H1 (cell line): ENCODE measurements around the gene SAT2. TPM values are rescaled to one million over a fixed set of nuclear protein-coding genes. Genes with fewer than 3 reads are reported as not detected.

ENCODE experiments used
- CTCF ChIA-PET: fragments of 300-600 bp; sonication (Branson Sonifier 250); formaldehyde crosslinking; loops from one replicate; lab custom pipeline; 2021; ENCODE audit not compliant: partially characterized antibody; lab: Charles Lee
- POLR2A ChIA-PET: fragments of 300-600 bp; sonication (Branson Sonifier 250); formaldehyde crosslinking; loops from one replicate; lab custom pipeline; 2021; ENCODE audit warnings: inconsistent platforms; ENCODE audit not compliant: partially characterized antibody; lab: Charles Lee
- DNase-seq, 2 experiments: peaks; one replicate each; pipeline versions ENCODE4 v3.0.0 to v3.0.0-alpha.2; 2010 to 2022; ENCODE audit warnings: low spot score in 2 of 2, low read depth in 1 of 2, mixed read lengths in 1 of 2
- FAIRE-seq: peaks from 2 replicates; lab custom pipeline; 2011; peaks lifted over from hg19 to GRCh38; lab: Jason Lieb, UNC
- H2AFZ ChIP-seq: 2 replicates; pipeline ENCODE4 v1.8.1; 2012; ENCODE audit warnings: low read length, inconsistent platforms
- H2AK5ac ChIP-seq: 2 replicates; pipeline ENCODE4 v1.6.1; 2013; ENCODE audit warnings: low read depth, low read length
- H2BK120ac ChIP-seq: replicated peaks from 2 replicates; pipeline ENCODE3; 2013; ENCODE audit warnings: low read depth, low read length, inconsistent platforms
- H2BK12ac ChIP-seq: 2 replicates; pipeline ENCODE4 v1.6.1; 2013; ENCODE audit warnings: low read depth, low read length
- H2BK15ac ChIP-seq: 2 replicates; pipeline ENCODE4 v1.6.1; 2013; ENCODE audit warnings: low read length
- H2BK20ac ChIP-seq: 2 replicates; pipeline ENCODE4 v1.6.1; 2013; ENCODE audit warnings: low read length
- H2BK5ac ChIP-seq: 2 replicates; pipeline ENCODE4 v1.6.1; 2013; ENCODE audit warnings: low read depth, low read length
- H3K14ac ChIP-seq: 2 replicates; pipeline ENCODE4 v1.6.1; 2013; ENCODE audit warnings: inconsistent platforms; ENCODE audit not compliant: insufficient read length
- H3K18ac ChIP-seq: 2 replicates; pipeline ENCODE4 v1.6.1; 2013; ENCODE audit warnings: low read length; ENCODE audit errors: extremely low read depth
- H3K23ac ChIP-seq: 2 replicates; pipeline ENCODE4 v1.6.1; 2013; ENCODE audit warnings: inconsistent platforms; ENCODE audit not compliant: insufficient read length
- H3K23me2 ChIP-seq: 2 replicates; pipeline ENCODE4 v1.6.1; 2013; ENCODE audit warnings: low read depth, low read length
- H3K27ac ChIP-seq: 2 replicates; pipeline ENCODE4 v1.6.1; 2011; ENCODE audit warnings: low read depth, low read length, inconsistent platforms
- H3K27me3 ChIP-seq, 4 experiments: replicated peaks in 1 of 4; 1 replicate in 1 of 4; 2 replicates in 3 of 4; pipeline versions ENCODE4 v1.6.1 to v1.8.1; 2011 to 2013; ENCODE audit warnings: low read length in 3 of 4, mild to moderate bottlenecking in 3 of 4, inconsistent platforms in 2 of 4, mixed read lengths in 2 of 4, moderate library complexity in 1 of 4; ENCODE audit not compliant: control insufficient read depth in 3 of 4, insufficient read depth in 3 of 4; ENCODE audit errors: extremely low read depth in 1 of 4
- H3K36me3 ChIP-seq, 4 experiments: 2 replicates each; pipeline versions ENCODE4 v1.6.1 to v1.8.1; 2011 to 2013; ENCODE audit warnings: mild to moderate bottlenecking in 4 of 4, low read length in 3 of 4, moderate library complexity in 2 of 4, control low read depth in 1 of 4, inconsistent platforms in 1 of 4; ENCODE audit not compliant: insufficient read depth in 4 of 4, control insufficient read depth in 2 of 4
- H3K4ac ChIP-seq: replicated peaks from 2 replicates; pipeline ENCODE3; 2013; ENCODE audit warnings: low read length, low read depth, mixed read lengths, inconsistent platforms; ENCODE audit not compliant: insufficient read length
- H3K4me1 ChIP-seq, 4 experiments: replicated peaks in 1 of 4; 1 replicate in 1 of 4; 2 replicates in 3 of 4; pipeline versions ENCODE4 v1.6.1 to v1.8.1; 2011 to 2013; ENCODE audit warnings: low read length in 3 of 4, inconsistent platforms in 2 of 4, mixed read lengths in 1 of 4; ENCODE audit not compliant: insufficient read depth in 4 of 4, control insufficient read depth in 3 of 4
- H3K4me2 ChIP-seq, 2 experiments: 2 replicates each; pipeline versions ENCODE4 v1.6.1 to v1.8.1; 2011 to 2013; ENCODE audit warnings: low read depth in 2 of 2, low read length in 2 of 2, control low read depth in 1 of 2, inconsistent platforms in 1 of 2, mild to moderate bottlenecking in 1 of 2; ENCODE audit not compliant: insufficient read depth in 1 of 2
- H3K4me3 ChIP-seq, 4 experiments: fragments of 200-600, 300-600 bp in 1 of 4; sonication (generic), shearing (Covaris generic), sonication (Bioruptor Twin) in 1 of 4; 2 replicates each; pipeline versions ENCODE4 v1.5.1 to v1.8.1; 2011 to 2016; ENCODE audit warnings: low read length in 4 of 4, low read depth in 3 of 4, control low read depth in 2 of 4, inconsistent platforms in 2 of 4, mild to moderate bottlenecking in 2 of 4, mixed read lengths in 1 of 4, moderate library complexity in 1 of 4; ENCODE audit not compliant: insufficient read depth in 2 of 4; ENCODE audit errors: extremely low read depth in 1 of 4
- H3K56ac ChIP-seq: replicated peaks from 2 replicates; pipeline ENCODE3; 2013; ENCODE audit warnings: low read depth, mild to moderate bottlenecking, mixed read lengths, low read length, inconsistent platforms; ENCODE audit not compliant: insufficient read length
- H3K79me1 ChIP-seq: 2 replicates; pipeline ENCODE4 v1.6.1; 2013; ENCODE audit warnings: low read depth, low read length, control low read depth
- H3K79me2 ChIP-seq, 2 experiments: 2 replicates each; pipeline versions ENCODE4 v1.6.1 to v1.8.1; 2012 to 2013; ENCODE audit warnings: low read length in 2 of 2, mild to moderate bottlenecking in 2 of 2, inconsistent platforms in 1 of 2; ENCODE audit not compliant: insufficient read depth in 2 of 2, control insufficient read depth in 1 of 2
- H3K9ac ChIP-seq, 4 experiments: replicated peaks in 1 of 4; 1 replicate in 1 of 4; 2 replicates in 3 of 4; pipeline versions ENCODE4 v1.6.1 to v1.8.1; 2011 to 2013; ENCODE audit warnings: low read depth in 3 of 4, low read length in 3 of 4, control low read depth in 2 of 4, mild to moderate bottlenecking in 2 of 4, moderate library complexity in 2 of 4, inconsistent platforms in 1 of 4; ENCODE audit errors: extremely low read depth in 1 of 4
- H3K9me3 ChIP-seq, 2 experiments: 2 replicates each; pipeline versions ENCODE4 v1.6.1 to v1.8.1; 2012 to 2013; ENCODE audit warnings: mild to moderate bottlenecking in 2 of 2, moderate library complexity in 2 of 2, control low read depth in 1 of 2, inconsistent platforms in 1 of 2, low read depth in 1 of 2, low read length in 1 of 2, mixed read lengths in 1 of 2; ENCODE audit not compliant: insufficient read depth in 2 of 2
- H4K20me1 ChIP-seq, 2 experiments: replicated peaks in 1 of 2; 2 replicates each; pipeline versions ENCODE3 to v1.8.1; 2011 to 2013; ENCODE audit warnings: inconsistent platforms in 2 of 2, low read length in 2 of 2, mild to moderate bottlenecking in 1 of 2; ENCODE audit not compliant: insufficient read depth in 2 of 2, control insufficient read depth in 1 of 2
- H4K5ac ChIP-seq: 2 replicates; pipeline ENCODE4 v1.6.1; 2013; ENCODE audit warnings: low read length, low read depth, mixed read lengths, inconsistent platforms; ENCODE audit not compliant: insufficient read length
- H4K8ac ChIP-seq: 2 replicates; pipeline ENCODE4 v1.8.0; 2013; ENCODE audit warnings: mild to moderate bottlenecking, moderate library complexity, low read length, inconsistent platforms; ENCODE audit not compliant: insufficient read depth; ENCODE audit errors: extremely low read depth
- H4K91ac ChIP-seq: replicated peaks from 2 replicates; pipeline ENCODE3; 2013; ENCODE audit warnings: low read length, mixed read lengths, inconsistent platforms; ENCODE audit not compliant: insufficient read length
- ATF2 ChIP-seq: IDR thresholded peaks from 2 replicates; pipeline ENCODE4 v1.6.1; 2012; ENCODE audit warnings: low read length, inconsistent platforms
- CHD2 ChIP-seq: IDR thresholded peaks from 2 replicates; pipeline ENCODE4 v1.6.1; 2012; ENCODE audit warnings: low read length, improper control_type of control experiment
- EZH2 ChIP-seq: fragments of 200-600 bp; sonication (generic); IDR thresholded peaks from 2 replicates; pipeline ENCODE4 v1.7.1; 2012; ENCODE audit warnings: low read depth, mild to moderate bottlenecking, moderate library complexity, low read length, inconsistent platforms; ENCODE audit not compliant: severe bottlenecking
- HDAC6 ChIP-seq: IDR thresholded peaks from one replicate; pipeline ENCODE4 v1.7.1; 2012; ENCODE audit warnings: low read depth, mild to moderate bottlenecking, inconsistent platforms, low read length, moderate library complexity
- KDM5A ChIP-seq: fragments of 200-600 bp; IDR thresholded peaks from 2 replicates; pipeline ENCODE4 v1.7.1; 2012; ENCODE audit warnings: mild to moderate bottlenecking, low read length, inconsistent platforms, mixed read lengths
- POLR2A ChIP-seq, 2 experiments: IDR thresholded peaks; 1 replicate in 1 of 2; 2 replicates in 1 of 2; pipeline ENCODE4 v1.6.1; 2011; ENCODE audit warnings: low read depth in 2 of 2, low read length in 2 of 2, mild to moderate bottlenecking in 2 of 2; ENCODE audit errors: control extremely low read depth in 1 of 2
- POLR2AphosphoS5 ChIP-seq: IDR thresholded peaks from 2 replicates; pipeline ENCODE4 v1.6.1; 2011; ENCODE audit warnings: low read depth, low read length
- SP1 ChIP-seq: IDR thresholded peaks from 2 replicates; pipeline ENCODE4 v1.6.1; 2011; ENCODE audit warnings: low read depth, low read length
- SUZ12 ChIP-seq: fragments of 200-600 bp; sonication (generic); IDR thresholded peaks from 2 replicates; pipeline ENCODE4 v1.6.1; 2012; ENCODE audit warnings: mild to moderate bottlenecking, inconsistent platforms, low read length, moderate library complexity, mixed read lengths
- TAF1 ChIP-seq: IDR thresholded peaks from 2 replicates; pipeline ENCODE4 v1.6.1; 2011; ENCODE audit warnings: mild to moderate bottlenecking, low read depth, low read length
- TBP ChIP-seq: IDR thresholded peaks from 2 replicates; pipeline ENCODE4 v1.6.1; 2011; ENCODE audit warnings: low read depth, low read length, improper control_type of control experiment
- TEAD4 ChIP-seq: IDR thresholded peaks from 2 replicates; pipeline ENCODE4 v1.6.1; 2012; ENCODE audit warnings: low read depth, low read length, inconsistent platforms, mixed read lengths
- WGBS, 2 experiments: shearing (Covaris generic) in 1 of 2; methylation state at CpG; one replicate each; pipeline versions ENCODE4 v1.1.6 to v1.1.7; 2013 to 2015; ENCODE audit warnings: low lambda C conversion rate in 2 of 2, mixed read lengths in 2 of 2, inconsistent platforms in 1 of 2, low coverage in 1 of 2, missing lambda C conversion rate in 1 of 2; ENCODE audit not compliant: insufficient replicate concordance in 2 of 2, insufficient coverage in 1 of 2, insufficient read length in 1 of 2; ENCODE audit errors: extremely low coverage in 1 of 2, missing lambda C conversion rate in 1 of 2; 5-methylcytosine and 5-hydroxymethylcytosine counted together
- polyA plus RNA-seq, 7 experiments: library from polyadenylated mRNA; depleted of rRNA in 3 of 7; stranded (reverse) in 5 of 7; unstranded in 2 of 7; fragments of >200 nt in 5 of 7; fragments of 200-250 nt in 2 of 7; gene quantifications; 1 replicate in 5 of 7; 2 replicates in 1 of 7; 4 replicates in 1 of 7; pipeline versions ENCODE4 v1.2.1 to v1.2.3, GENCODE V29; 2011 to 2013; ENCODE audit warnings: missing spikeins in 2 of 7, mixed read lengths in 2 of 7
- total RNA-seq: library from RNA; stranded (reverse); fragmentation: NEBNext Ultra II Directional; extraction: Animal tissue kit (Norgen Biotek cat#: 25700); gene quantifications from 2 replicates; pipeline ENCODE4 v1.2.1, GENCODE V29; 2021

The SAT2 gene
- total and polyA plus RNA-seq, 2 of the 8 experiments (the other 6 are each of a cell fraction or from before 2014, with no cell fraction given) = 36.4 to 72.3 TPM

GRCh38 chr17:7590743-7591142 lies 36.9 kb downstream of the SAT2 start:
- peak in 1 of 2 experiments; percentile 63 for DNase-seq
- ChIA-PET CTCF (interaction anchor here (0.7 to 2.8 kb wide), 8 partner anchors 10 to 100 kb away, joined by 3 to 24 read pairs (median 15); partner anchors contain the start of genes FXR2 and SENP3), POLR2A (interaction anchor here (0.6 to 28.5 kb wide), 14 partner anchors 11 to 114 kb away, joined by 3 to 1144 read pairs (median 12); partner anchors contain the start of genes ATP1B2, CD68, EFNB3 and FXR2)
- no peak overlapping the region for H4K5ac ChIP-seq
- H2AK5ac ChIP-seq = no peak overlapping the region
- H4K91ac ChIP-seq = no peak overlapping the region
- peaks cover 15% of the 10 kb centered on the region; the same call in 1 of the 2 replicates for H3K23me2 ChIP-seq
- H3K56ac ChIP-seq = no peak overlapping the region
- peak overlapping the region; percentile 68; the same call in 1 of the 2 replicates for H2BK12ac ChIP-seq
- H3K79me2 ChIP-seq = no peaks in the 10 kb centered on the region
- no peak overlapping the region for H3K4ac ChIP-seq
- H3K36me3 ChIP-seq = peaks cover 15 to 53% (median 37%) of the 10 kb centered on the region in 4 experiments
- no peaks in the 10 kb centered on the region for H3K9me3 ChIP-seq
- H4K20me1 ChIP-seq = peaks cover 0 to 2% of the 10 kb centered on the region in 2 experiments
- TF ChIP-seq EZH2 (no peak), SUZ12 (no peak), POLR2AphosphoS5 (peak; percentile 60; the same call in 1 of the 2 replicates), TAF1 (peak; percentile 42; the same call in 1 of the 2 replicates), CHD2 (0 out of 2 replicates have a peak, but pooled peaks have one; percentile 23), KDM5A (no peak), POLR2A (IDR thresholded peaks at IDR 0.05; ENCODE audit: control extremely low read depth in 1 of 2, low read depth in 2 of 2, low read length in 2 of 2) (peak in 1 of 2 experiments; percentile 69; a peak in 1 of 3 replicates), ATF2 (peak; percentile 28; the same call in 1 of the 2 replicates), TEAD4 (peak; percentile 81), TBP (peak; percentile 59; the same call in 1 of the 2 replicates), SP1 (peak; percentile 62; the same call in 1 of the 2 replicates), HDAC6 (no peak)
- H3K4me1 ChIP-seq = peaks cover 6 to 21% (median 18%) of the 10 kb centered on the region in 4 experiments
- peak overlapping the region; percentile 87 for H3K27ac ChIP-seq
- no peaks in the 10 kb centered on the region; the same call in none of the 2 replicates for H3K79me1 ChIP-seq
- no peak overlapping the region for H2AFZ ChIP-seq
- peak overlapping the region; percentile 49 to 71 for H3K4me2 ChIP-seq
- H3K23ac ChIP-seq = no peak overlapping the region
- H3K27me3 ChIP-seq = no peaks in the 10 kb centered on the region
- peak overlapping the region; percentile 81; the same call in 1 of the 2 replicates for H2BK5ac ChIP-seq
- no peak overlapping the region for H2BK20ac ChIP-seq
- peak; percentile 78 for FAIRE-seq
- H4K8ac ChIP-seq = no peak overlapping the region
- peak overlapping the region; percentile 56; the same call in 1 of the 2 replicates for H3K18ac ChIP-seq
- peak overlapping the region in 2 of 4 experiments; percentile 18 to 29; a peak in 3 of 8 replicates for H3K4me3 ChIP-seq
- H2BK15ac ChIP-seq = no peak overlapping the region
- 72% methylated on average over 4 of the region's 4 CpGs; no CpG with 5 or more reads in 1 of the 2 experiments for WGBS, 2 experiments
- H2BK120ac ChIP-seq = no peak overlapping the region
- H3K14ac ChIP-seq = no peak overlapping the region
- H3K9ac ChIP-seq = no peak overlapping the region; a peak in 1 of 7 replicates
